HCT116 (cell line): ENCODE results near the gene FAM193A. TPM values are rescaled to one million over a fixed set of nuclear protein-coding genes. Genes with fewer than 3 reads are reported as not detected.

Source experiments
- ATAC-seq: fragments of 200-7000 bp; cut with Tn5 transposase; 2 replicates; pipeline ENCODE4 v1.9.1; 2020; ENCODE audit warnings: mild to moderate bottlenecking, moderate library complexity
- BruUV-seq: library from RNA; stranded (reverse); fragments of 400-500 nt; replicated peaks from 2 replicates; lab custom pipeline; 2021; lab: Mats Ljungman, UMichigan
- CTCF ChIA-PET: fragments of 300-600 bp; sonication (Branson Sonifier 250); formaldehyde crosslinking; loops from one replicate; lab custom pipeline; 2021; ENCODE audit warnings: antibody characterized with exemption; lab: Charles Lee
- POLR2A ChIA-PET: fragments of 300-600, 350-600 bp; sonication (Branson Sonifier 250); formaldehyde crosslinking; loops from one replicate; lab custom pipeline; 2021; ENCODE audit warnings: antibody characterized with exemption; lab: Charles Lee
- RAD21 ChIA-PET, 2 experiments: fragments of 300-600 bp; sonication (Branson Sonifier 250); formaldehyde crosslinking; loops; one replicate each; lab custom pipeline; 2023; ENCODE audit warnings: low total read pairs in 2 of 2; ENCODE audit not compliant: uncharacterized antibody in 2 of 2, unreplicated experiment in 2 of 2, low non-redundant PET in 1 of 2; lab: Charles Lee
- DNase-seq: peaks from one replicate; pipeline ENCODE4 v3.0.0-alpha.2; 2010; ENCODE audit warnings: low read depth, low spot score
- H2AFZ ChIP-seq: fragments of 200-600 bp; shearing (Covaris generic), sonication (generic); 2 replicates; pipeline ENCODE4 v1.6.1; 2017; ENCODE audit warnings: low read depth, mixed run types, mixed read lengths, antibody characterized with exemption, low read length; ENCODE audit not compliant: poor library complexity, severe bottlenecking
- H3K27ac ChIP-seq: 2 replicates; pipeline ENCODE4 v1.5.1; 2012; ENCODE audit warnings: low read depth, low read length
- H3K27me3 ChIP-seq: fragments of 200-600 bp; sonication (generic); 2 replicates; pipeline ENCODE4 v1.6.1; 2016; ENCODE audit warnings: mixed run types, low read length, mixed read lengths; ENCODE audit not compliant: insufficient read depth
- H3K36me3 ChIP-seq, 2 experiments: fragments of 200-500 bp in 1 of 2; fragments of 200-600 bp in 1 of 2; sonication (Bioruptor generic) in 1 of 2; sonication (generic) in 1 of 2; 2 replicates each; pipeline versions ENCODE4 v1.5.1 to v1.6.1; 2014 to 2016; ENCODE audit warnings: low read length in 2 of 2, inconsistent platforms in 1 of 2, mixed read lengths in 1 of 2, mixed run types in 1 of 2; ENCODE audit not compliant: insufficient read depth in 2 of 2, control insufficient read depth in 1 of 2
- H3K4me1 ChIP-seq, 2 experiments: fragments of 200-600 bp in 1 of 2; sonication (generic) in 1 of 2; 2 replicates each; pipeline versions ENCODE4 v1.5.1 to v1.6.1; 2012 to 2017; ENCODE audit warnings: low read length in 2 of 2, inconsistent platforms in 1 of 2, mild to moderate bottlenecking in 1 of 2, mixed read lengths in 1 of 2, mixed run types in 1 of 2, moderate library complexity in 1 of 2; ENCODE audit not compliant: insufficient read depth in 2 of 2, control insufficient read depth in 1 of 2
- H3K4me2 ChIP-seq: fragments of 200-600 bp; sonication (generic); 2 replicates; pipeline ENCODE4 v1.6.1; 2017; ENCODE audit warnings: mixed run types, low read length, mixed read lengths
- H3K4me3 ChIP-seq, 2 experiments: fragments of 200-600 bp in 1 of 2; sonication (generic) in 1 of 2; replicated peaks in 1 of 2; 2 replicates each; pipeline ENCODE4 v1.5.1; 2011 to 2016; ENCODE audit warnings: low read length in 2 of 2, control low read depth in 1 of 2, low read depth in 1 of 2, mild to moderate bottlenecking in 1 of 2, mixed read lengths in 1 of 2, mixed run types in 1 of 2
- H3K79me2 ChIP-seq: fragments of 200-600 bp; sonication (generic); 2 replicates; pipeline ENCODE4 v1.6.1; 2017; ENCODE audit warnings: mild to moderate bottlenecking, mixed run types, low read length, moderate library complexity, mixed read lengths; ENCODE audit not compliant: insufficient read depth
- H3K9ac ChIP-seq: fragments of 200-600 bp; sonication (generic); 2 replicates; pipeline ENCODE4 v1.6.1; 2016; ENCODE audit warnings: low read length, mixed read lengths
- H3K9me2 ChIP-seq: fragments of 200-600 bp; sonication (generic), shearing (Covaris generic); 2 replicates; pipeline ENCODE4 v1.6.1; 2017; ENCODE audit warnings: mixed run types, mild to moderate bottlenecking, moderate library complexity; ENCODE audit not compliant: insufficient read depth
- H3K9me3 ChIP-seq, 2 experiments: fragments of 200-500 bp in 1 of 2; fragments of 200-600 bp in 1 of 2; sonication (Bioruptor generic) in 1 of 2; sonication (generic) in 1 of 2; 2 replicates each; pipeline ENCODE4 v1.6.1; 2014 to 2017; ENCODE audit warnings: low read length in 2 of 2, mixed read lengths in 2 of 2, inconsistent platforms in 1 of 2, low read depth in 1 of 2, mild to moderate bottlenecking in 1 of 2, mixed run types in 1 of 2, moderate library complexity in 1 of 2; ENCODE audit not compliant: control insufficient read depth in 1 of 2, insufficient read depth in 1 of 2
- H4K20me1 ChIP-seq: fragments of 200-600 bp; sonication (generic), shearing (Covaris generic); 2 replicates; pipeline ENCODE4 v1.6.1; 2017; ENCODE audit warnings: mixed run types, mild to moderate bottlenecking, moderate library complexity; ENCODE audit not compliant: insufficient read depth
- CBX3 ChIP-seq: IDR thresholded peaks from 2 replicates; pipeline ENCODE4 v1.6.1; 2012; ENCODE audit warnings: low read depth
- CEBPB ChIP-seq: IDR thresholded peaks from 2 replicates; pipeline ENCODE4 v1.6.1; 2012; ENCODE audit warnings: low read depth
- EGR1 ChIP-seq: IDR thresholded peaks from 2 replicates; pipeline ENCODE4 v1.6.1; 2012; ENCODE audit warnings: low read depth
- ELF1 ChIP-seq: IDR thresholded peaks from 2 replicates; pipeline ENCODE4 v1.6.1; 2012; ENCODE audit warnings: low read depth, borderline replicate concordance
- EZH2phosphoT487 ChIP-seq: fragments of 200-600 bp; IDR thresholded peaks from 2 replicates; pipeline ENCODE4 v1.6.1; 2018; ENCODE audit warnings: antibody characterized with exemption, borderline replicate concordance
- POLR2AphosphoS5 ChIP-seq: IDR thresholded peaks from 2 replicates; pipeline ENCODE4 v1.6.1; 2011; ENCODE audit warnings: mild to moderate bottlenecking, low read depth, low read length, moderate library complexity
- SP1 ChIP-seq: IDR thresholded peaks from 2 replicates; pipeline ENCODE4 v1.6.1; 2012; ENCODE audit warnings: low read depth
- ZFX ChIP-seq: fragments of 450-650 bp; IDR thresholded peaks from 2 replicates; pipeline ENCODE4 v1.6.1; 2017
- ZNF274 ChIP-seq: fragments of 200-500 bp; sonication (Bioruptor generic); IDR thresholded peaks from 2 replicates; pipeline ENCODE4 v1.6.1; 2014; ENCODE audit warnings: mild to moderate bottlenecking, low read depth, low read length, inconsistent platforms
- intact Hi-C: fragments of 100-400 bp; cut with micrococcal nuclease; formaldehyde crosslinking; loops from 2 replicates; pipeline ENCODE4 v1.10.0; 2022
- total RNA-seq: library from RNA; stranded (reverse); gene quantifications from one replicate; pipeline ENCODE4 v1.2.1, GENCODE V29; 2021; ENCODE audit not compliant: unreplicated experiment
- TF ChIP-seq, protein P1 (sequence below): IDR thresholded peaks from 2 replicates; pipeline ENCODE4 v1.6.1; 2012
- TF ChIP-seq, protein P2 (sequence below): IDR thresholded peaks from 2 replicates; pipeline ENCODE4 v1.6.1; 2012
- TF ChIP-seq, protein P3 (sequence below), 3 experiments: fragments of 200-600 bp in 1 of 3; sonication (generic) in 1 of 3; IDR thresholded peaks in 2 of 3; conservative IDR thresholded peaks in 1 of 3; 2 replicates each; pipeline ENCODE4 v1.5.1; 2012 to 2017; ENCODE audit warnings: low read depth in 2 of 3, low read length in 2 of 3, antibody characterized with exemption in 1 of 3, borderline replicate concordance in 1 of 3, control low read depth in 1 of 3, mild to moderate bottlenecking in 1 of 3, mixed read lengths in 1 of 3, mixed run types in 1 of 3, moderate library complexity in 1 of 3; ENCODE audit not compliant: insufficient read depth in 1 of 3

FAM193A gene
- total RNA-seq, 1 experiment from 2014 or later, result 15.7 TPM

DNA sequence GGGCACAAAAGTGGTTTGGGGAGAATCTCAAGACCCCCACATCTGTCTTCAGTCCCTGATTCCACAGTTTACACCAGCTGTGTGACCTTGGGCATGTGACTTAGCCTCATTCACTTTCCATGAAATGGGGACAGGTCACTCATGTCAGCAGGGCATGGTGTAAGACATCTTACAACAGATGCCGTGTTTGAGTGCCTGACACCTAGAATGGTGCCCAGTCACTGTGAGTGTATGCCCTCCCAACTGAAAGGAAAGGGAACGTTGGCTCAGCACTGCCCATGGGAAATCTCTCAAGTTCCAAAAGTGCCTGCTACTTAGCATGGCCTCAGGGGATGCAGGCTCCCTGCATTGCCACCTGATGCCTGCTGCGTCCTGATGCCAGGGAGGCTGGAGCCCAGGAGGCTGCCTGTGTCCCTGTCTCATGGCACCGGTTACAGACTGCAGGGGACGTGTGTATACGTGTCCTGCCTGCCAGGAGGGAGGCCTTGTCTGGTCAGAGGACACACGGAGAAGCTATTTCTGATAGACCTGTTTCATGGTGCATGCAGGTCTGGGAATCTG is 35.3 kb upstream of the FAM193A start:
- Histone ChIP-seq H3K9ac (no peak overlapping the region), H3K79me2 (peaks cover 86% of the 10 kb centered on the region), H3K4me2 (no peak overlapping the region), H4K20me1 (peaks cover 3% of the 10 kb centered on the region; the same call in 1 of the 2 replicates), H3K27ac (no peak overlapping the region), H3K9me3 (no peaks in the 10 kb centered on the region), H3K9me2 (no peaks in the 10 kb centered on the region), H3K36me3 (peaks cover 55 to 56% of the 10 kb centered on the region in 2 experiments), H3K27me3 (no peaks in the 10 kb centered on the region), H3K4me3 (no peak overlapping the region), H2AFZ (no peak overlapping the region), H3K4me1 (no peaks in the 10 kb centered on the region)
- intact Hi-C loops, result no loop called here
- no peak for DNase-seq
- no TSS peak for BruUV-seq
- ChIA-PET CTCF (no interaction called here), POLR2A (no interaction called here), RAD21 (no interaction called here)
- no peak for ATAC-seq
- TF ChIP-seq, protein P1, sequence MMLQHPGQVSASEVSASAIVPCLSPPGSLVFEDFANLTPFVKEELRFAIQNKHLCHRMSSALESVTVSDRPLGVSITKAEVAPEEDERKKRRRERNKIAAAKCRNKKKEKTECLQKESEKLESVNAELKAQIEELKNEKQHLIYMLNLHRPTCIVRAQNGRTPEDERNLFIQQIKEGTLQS, result no peak
- TF ChIP-seq EGR1 (no peak), POLR2AphosphoS5 (no peak), CBX3 (no peak), CEBPB (no peak), SP1 (no peak), EZH2phosphoT487 (no peak), ELF1 (no peak), ZFX (no peak), ZNF274 (no peak)
- TF ChIP-seq, protein P2, sequence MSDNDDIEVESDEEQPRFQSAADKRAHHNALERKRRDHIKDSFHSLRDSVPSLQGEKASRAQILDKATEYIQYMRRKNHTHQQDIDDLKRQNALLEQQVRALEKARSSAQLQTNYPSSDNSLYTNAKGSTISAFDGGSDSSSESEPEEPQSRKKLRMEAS, result no peak
- TF ChIP-seq, protein P3, sequence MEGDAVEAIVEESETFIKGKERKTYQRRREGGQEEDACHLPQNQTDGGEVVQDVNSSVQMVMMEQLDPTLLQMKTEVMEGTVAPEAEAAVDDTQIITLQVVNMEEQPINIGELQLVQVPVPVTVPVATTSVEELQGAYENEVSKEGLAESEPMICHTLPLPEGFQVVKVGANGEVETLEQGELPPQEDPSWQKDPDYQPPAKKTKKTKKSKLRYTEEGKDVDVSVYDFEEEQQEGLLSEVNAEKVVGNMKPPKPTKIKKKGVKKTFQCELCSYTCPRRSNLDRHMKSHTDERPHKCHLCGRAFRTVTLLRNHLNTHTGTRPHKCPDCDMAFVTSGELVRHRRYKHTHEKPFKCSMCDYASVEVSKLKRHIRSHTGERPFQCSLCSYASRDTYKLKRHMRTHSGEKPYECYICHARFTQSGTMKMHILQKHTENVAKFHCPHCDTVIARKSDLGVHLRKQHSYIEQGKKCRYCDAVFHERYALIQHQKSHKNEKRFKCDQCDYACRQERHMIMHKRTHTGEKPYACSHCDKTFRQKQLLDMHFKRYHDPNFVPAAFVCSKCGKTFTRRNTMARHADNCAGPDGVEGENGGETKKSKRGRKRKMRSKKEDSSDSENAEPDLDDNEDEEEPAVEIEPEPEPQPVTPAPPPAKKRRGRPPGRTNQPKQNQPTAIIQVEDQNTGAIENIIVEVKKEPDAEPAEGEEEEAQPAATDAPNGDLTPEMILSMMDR (IDR thresholded peaks at IDR 0.05 in 2 of 3, conservative IDR thresholded peaks at IDR 0.05 in 1 of 3; ENCODE audit: borderline replicate concordance in 1 of 3, insufficient read depth in 1 of 3, low read depth in 2 of 3, low read length in 2 of 3), result no peak
